CD4-positive, alpha-beta memory T cell (primary cell): Measurements from ENCODE around the gene CACNB1. TPM values are rescaled to one million over a fixed set of nuclear protein-coding genes. Genes with fewer than 3 reads are reported as not detected.
"Not testable (repeated sequence)": the region's sequence is repeated elsewhere in the genome, so short reads cannot be mapped to it uniquely, and the experiment has no call there.

Source experiments
- CTCF ChIA-PET: fragments of 350-600 bp; sonication (Branson Sonifier 250); formaldehyde crosslinking; loops from one replicate; lab custom pipeline; 2021; ENCODE audit warnings: inconsistent platforms; ENCODE audit not compliant: partially characterized antibody; lab: Charles Lee
- POLR2A ChIA-PET: fragments of 350-600 bp; sonication (Branson Sonifier 250); formaldehyde crosslinking; loops from one replicate; lab custom pipeline; 2021; ENCODE audit not compliant: partially characterized antibody; lab: Charles Lee
- DNase-seq, 5 donors: peaks; one replicate each; pipeline versions ENCODE4 v3.0.0 to v3.0.0-alpha.2; 2020 to 2022; ENCODE audit warnings: mixed read lengths in 1 of 5
- H3K27ac ChIP-seq: one replicate; pipeline ENCODE4 v1.7.0; 2013; ENCODE audit warnings: low read depth, low read length
- H3K27me3 ChIP-seq: 2 replicates; pipeline ENCODE4 v1.7.0; 2013; ENCODE audit warnings: mild to moderate bottlenecking, low read length, moderate library complexity; ENCODE audit not compliant: insufficient read depth
- H3K36me3 ChIP-seq: 2 replicates; pipeline ENCODE4 v1.7.0; 2013; ENCODE audit warnings: mild to moderate bottlenecking, low read length, moderate library complexity; ENCODE audit not compliant: insufficient read depth
- H3K4me1 ChIP-seq: 2 replicates; pipeline ENCODE4 v1.7.0; 2013; ENCODE audit warnings: mild to moderate bottlenecking, low read length, moderate library complexity; ENCODE audit not compliant: insufficient read depth
- H3K4me3 ChIP-seq, 2 donors: one replicate each; pipeline ENCODE4 v1.7.0; 2013; ENCODE audit warnings: low read length in 2 of 2, mild to moderate bottlenecking in 1 of 2
- H3K9me3 ChIP-seq, 2 donors: one replicate each; pipeline ENCODE4 v1.7.0; 2013; ENCODE audit warnings: low read length in 2 of 2, control low read depth in 1 of 2; ENCODE audit not compliant: control insufficient read depth in 1 of 2
- H3K27ac Mint-ChIP-seq, 7 donors: one replicate each; pipeline ENCODE4 v1.8.0; 2020 to 2021; ENCODE audit warnings: mixed read lengths in 7 of 7, mild to moderate bottlenecking in 6 of 7, inconsistent platforms in 3 of 7, moderate library complexity in 3 of 7
- H3K27me3 Mint-ChIP-seq, 2 donors: one replicate each; pipeline ENCODE4 v1.8.0; 2020 to 2021; ENCODE audit warnings: mixed read lengths in 2 of 2
- H3K36me3 Mint-ChIP-seq, 2 donors: one replicate each; pipeline ENCODE4 v1.8.0; 2020 to 2021; ENCODE audit warnings: mixed read lengths in 2 of 2, inconsistent platforms in 1 of 2, mild to moderate bottlenecking in 1 of 2
- H3K4me1 Mint-ChIP-seq, 4 donors: one replicate each; pipeline ENCODE4 v1.8.0; 2020 to 2021; ENCODE audit warnings: mixed read lengths in 4 of 4, mild to moderate bottlenecking in 1 of 4
- H3K4me3 Mint-ChIP-seq, 8 donors: one replicate each; pipeline ENCODE4 v1.8.0; 2020 to 2021; ENCODE audit warnings: mixed read lengths in 8 of 8, mild to moderate bottlenecking in 7 of 8, moderate library complexity in 6 of 8, inconsistent platforms in 3 of 8
- H3K9me3 Mint-ChIP-seq, 8 donors: one replicate each; pipeline ENCODE4 v1.8.0; 2020 to 2021; ENCODE audit warnings: mixed read lengths in 8 of 8, mild to moderate bottlenecking in 5 of 8, inconsistent platforms in 3 of 8, moderate library complexity in 1 of 8
- intact Hi-C: fragments of 100-400 bp; cut with micrococcal nuclease; formaldehyde crosslinking; loops from one replicate; pipeline ENCODE4 v1.15.1; 2023
- polyA plus RNA-seq, 2 donors: library from polyadenylated mRNA; unstranded; fragments of 300-500 nt; fragmentation: Illumina TruSeq; gene quantifications; one replicate each; pipeline ENCODE4 v1.2.3, GENCODE V29; 2021
- total RNA-seq, 2 experiments: library from RNA; stranded (reverse); gene quantifications; one replicate each; pipeline ENCODE4 v1.2.3, GENCODE V29; 2021

Gene CACNB1
- total and polyA plus RNA-seq, 4 experiments from 2014 or later: 0.20 to 25.7 (median 12.1) TPM

GRCh38 chr17:39169518-39169917, 28.0 kb downstream of the CACNB1 start:
- no peak overlapping the region for H3K27ac ChIP-seq
- POLR2A ChIA-PET: interaction anchor here (2.5 kb wide), 1 partner anchor 15 kb away, joined by 7 read pairs; no protein-coding TSS in a partner anchor
- intact Hi-C loops: no loop called here

GRCh38 chr17:39169101-39169500, 28.4 kb downstream of the CACNB1 start:
- peaks cover 0 to 2% (median 0%) of the 10 kb centered on the region in 8 donors for H3K9me3 Mint-ChIP-seq
- H3K36me3 Mint-ChIP-seq: no peaks in the 10 kb centered on the region
- H3K27me3 Mint-ChIP-seq: peaks cover 13 to 17% of the 10 kb centered on the region in 2 donors
- ChIA-PET CTCF (interaction anchor here (0.7 to 3.0 kb wide), 6 partner anchors 16 to 1712 kb away, joined by 3 to 22 read pairs (median 4); no protein-coding TSS in a partner anchor), POLR2A (interaction anchor here (2.5 kb wide), 1 partner anchor 15 kb away, joined by 7 read pairs; no protein-coding TSS in a partner anchor)
- H3K4me1 Mint-ChIP-seq: peaks cover 12 to 42% (median 25%) of the 10 kb centered on the region in 4 donors
- peaks cover 24% of the 10 kb centered on the region for H3K4me1 ChIP-seq
- intact Hi-C loops: no loop called here
- H3K4me3 ChIP-seq: no peak overlapping the region
- H3K4me3 Mint-ChIP-seq: no peak overlapping the region
- H3K27ac ChIP-seq: no peak overlapping the region
- H3K27me3 ChIP-seq: no peaks in the 10 kb centered on the region
- no peaks in the 10 kb centered on the region for H3K9me3 ChIP-seq
- H3K36me3 ChIP-seq: no peaks in the 10 kb centered on the region
- peak overlapping the region in 1 of 7 donors; percentile 37 for H3K27ac Mint-ChIP-seq
- no peak for DNase-seq

More at GRCh38 chr17:39169518-39169917, 28.0 kb downstream of the CACNB1 start:
- DNase-seq: no peak
- Mint-ChIP-seq H3K27ac (no peak overlapping the region), H3K36me3 (no peaks in the 10 kb centered on the region), H3K4me3 (no peak overlapping the region), H3K4me1 (peaks cover 11 to 39% (median 24%) of the 10 kb centered on the region in 4 donors), H3K9me3 (peaks cover 0 to 2% (median 0%) of the 10 kb centered on the region in 8 donors), H3K27me3 (peaks cover 13 to 16% of the 10 kb centered on the region in 2 donors)
- Histone ChIP-seq H3K4me1 (peaks cover 20% of the 10 kb centered on the region), H3K27me3 (no peaks in the 10 kb centered on the region), H3K9me3 (no peaks in the 10 kb centered on the region), H3K4me3 (no peak overlapping the region), H3K36me3 (no peaks in the 10 kb centered on the region)
- CTCF ChIA-PET: interaction anchor here (0.7 to 3.0 kb wide), 7 partner anchors 16 to 1713 kb away, joined by 3 to 22 read pairs (median 4); no protein-coding TSS in a partner anchor

DNA sequence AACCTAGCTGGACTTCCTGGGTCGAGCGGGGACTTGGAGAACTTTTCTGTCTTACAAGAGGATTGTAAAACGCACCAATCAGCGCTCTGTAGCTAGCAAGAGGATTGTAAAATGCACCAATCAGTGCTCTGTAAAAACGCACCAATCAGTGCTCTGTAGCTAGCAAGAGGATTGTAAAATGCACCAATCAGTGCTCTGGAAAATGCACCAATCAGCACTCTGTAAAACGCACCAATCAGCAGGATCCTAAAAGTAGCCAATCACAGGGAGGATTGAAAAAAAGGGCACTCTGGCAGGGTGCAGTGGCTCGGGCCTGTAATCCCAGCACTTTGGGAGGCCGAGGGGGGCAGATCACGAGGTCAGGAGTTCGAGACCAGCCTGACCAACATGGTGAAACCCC, 29.0 kb downstream of the CACNB1 start:
- H3K36me3 ChIP-seq, H3K9me3 ChIP-seq, H3K9me3 Mint-ChIP-seq, H3K36me3 Mint-ChIP-seq, DNase-seq, H3K4me3 ChIP-seq, H3K4me3 Mint-ChIP-seq, H3K27ac ChIP-seq, intact Hi-C loops, H3K27ac Mint-ChIP-seq, H3K27me3 ChIP-seq: not testable (repeated sequence)
- ChIA-PET POLR2A (interaction anchor here (2.5 kb wide), 1 partner anchor 14 kb away, joined by 7 read pairs; no protein-coding TSS in a partner anchor), CTCF (interaction anchor here (0.7 to 5.7 kb wide), 4 partner anchors 15 to 585 kb away, joined by 4 to 69 read pairs (median 14); no protein-coding TSS in a partner anchor)
- Mint-ChIP-seq H3K4me1 (peaks cover 12 to 39% (median 24%) of the 10 kb centered on the region in 4 donors), H3K27me3 (peaks cover 14 to 17% of the 10 kb centered on the region in 2 donors)
- peaks cover 24% of the 10 kb centered on the region for H3K4me1 ChIP-seq

DNA sequence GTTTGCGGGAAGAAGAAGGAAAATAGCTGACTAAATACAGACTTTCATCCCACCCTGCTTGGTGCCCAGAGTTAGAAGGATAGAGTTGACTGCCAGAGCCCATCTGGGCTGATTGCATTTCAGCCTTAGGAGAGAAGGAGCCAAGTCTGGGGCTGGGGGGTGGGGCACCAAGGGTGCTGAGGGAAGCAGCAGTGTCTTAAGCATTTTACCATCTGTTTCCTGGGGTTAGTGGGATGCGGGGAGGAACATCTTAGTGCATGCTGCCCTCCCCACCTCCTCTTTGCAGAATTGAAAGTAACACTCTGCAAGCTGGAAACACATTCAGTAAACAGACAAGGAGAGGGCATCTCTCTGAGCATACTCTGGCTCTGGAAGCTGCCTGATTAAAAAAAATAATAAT, 30.0 kb downstream of the CACNB1 start:
- Histone ChIP-seq H3K27me3 (no peaks in the 10 kb centered on the region), H3K4me1 (peaks cover 24% of the 10 kb centered on the region), H3K27ac (no peak overlapping the region), H3K4me3 (no peak overlapping the region), H3K36me3 (no peaks in the 10 kb centered on the region), H3K9me3 (no peaks in the 10 kb centered on the region)
- Mint-ChIP-seq H3K4me1 (peaks cover 12 to 35% (median 17%) of the 10 kb centered on the region in 4 donors), H3K36me3 (no peaks in the 10 kb centered on the region), H3K4me3 (peak overlapping the region in 3 of 8 donors; percentile 21 to 61 (median 40)), H3K27me3 (peaks cover 14 to 17% of the 10 kb centered on the region in 2 donors), H3K27ac (peak overlapping the region in 1 of 7 donors; percentile 10), H3K9me3 (peaks cover 0 to 2% (median 0%) of the 10 kb centered on the region in 8 donors)
- DNase-seq: no peak
- ChIA-PET POLR2A (interaction anchor here (2.5 kb wide), 1 partner anchor 13 kb away, joined by 7 read pairs; no protein-coding TSS in a partner anchor), CTCF (interaction anchor here (0.9 to 7.3 kb wide), 6 partner anchors 8 to 200 kb away, joined by 3 to 106 read pairs (median 33); partner anchors contain the start of gene FBXO47)
- intact Hi-C loops: no loop called here

DNA sequence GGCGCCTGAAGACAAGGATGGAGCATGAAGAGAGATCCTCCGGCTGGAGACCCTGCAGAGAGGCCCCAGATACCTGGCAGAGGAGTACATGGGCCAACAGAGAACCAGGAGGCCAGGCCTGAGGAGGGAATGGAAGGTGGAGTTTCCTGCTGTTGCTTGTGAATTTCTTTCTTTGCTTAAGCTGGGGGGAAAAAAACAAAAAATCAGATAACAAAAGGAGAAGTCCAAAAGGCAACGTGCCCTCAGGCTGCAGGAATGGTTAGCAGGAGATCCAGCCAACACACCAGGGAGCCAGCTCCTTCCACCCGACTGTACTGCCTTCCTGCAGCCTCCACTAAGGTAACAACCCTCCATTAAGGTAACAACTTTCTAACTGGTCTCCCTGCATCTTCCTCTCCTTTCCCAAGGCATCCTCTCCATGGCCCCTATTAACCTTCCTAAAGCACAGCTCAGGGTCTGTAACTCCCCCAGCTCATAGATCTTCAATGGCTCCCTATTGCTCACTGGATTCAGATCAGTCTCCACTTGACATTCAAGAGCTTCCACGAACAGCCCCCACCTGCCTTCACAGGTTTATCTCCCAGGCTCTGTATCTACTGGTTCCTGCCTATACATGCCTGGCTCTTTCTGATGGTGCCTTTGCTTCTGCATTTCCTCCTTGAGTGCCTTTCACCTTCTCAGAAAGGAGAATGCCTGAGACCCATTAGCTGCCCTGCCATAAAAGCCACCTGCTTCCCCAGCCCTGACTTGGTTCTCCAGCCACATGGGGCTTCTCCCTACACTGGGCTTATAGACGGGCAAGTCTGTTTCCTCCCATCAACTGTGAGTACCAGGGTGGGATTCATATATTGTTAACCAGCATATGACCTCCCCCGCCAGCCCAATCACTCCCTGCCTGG, 30.8 kb downstream of the CACNB1 start:
- no peaks in the 10 kb centered on the region for H3K36me3 ChIP-seq
- intact Hi-C loops: no loop called here
- H3K4me1 ChIP-seq: peaks cover 24% of the 10 kb centered on the region
- DNase-seq: no peak
- Mint-ChIP-seq H3K27ac (peak overlapping the region in 3 of 7 donors; percentile 10 to 78 (median 12)), H3K36me3 (no peaks in the 10 kb centered on the region), H3K4me3 (peak overlapping the region in 4 of 8 donors; percentile 38 to 72 (median 56)), H3K4me1 (peaks cover 8 to 29% (median 16%) of the 10 kb centered on the region in 4 donors), H3K9me3 (peaks cover 0 to 2% (median 0%) of the 10 kb centered on the region in 8 donors), H3K27me3 (peaks cover 14 to 17% of the 10 kb centered on the region in 2 donors)
- no peak overlapping the region for H3K4me3 ChIP-seq
- no peak overlapping the region for H3K27ac ChIP-seq
- ChIA-PET CTCF (interaction anchor here (0.7 to 7.3 kb wide), 7 partner anchors 9 to 200 kb away, joined by 3 to 106 read pairs (median 22); partner anchors contain the start of gene FBXO47), POLR2A (interaction anchor here (3.5 kb wide), 1 partner anchor 13 kb away, joined by 35 read pairs; no protein-coding TSS in a partner anchor)
- H3K9me3 ChIP-seq: no peaks in the 10 kb centered on the region
- H3K27me3 ChIP-seq: no peaks in the 10 kb centered on the region

- no peaks in the 10 kb centered on the region for H3K36me3 ChIP-seq
- Mint-ChIP-seq H3K27me3 (peaks cover 14 to 17% of the 10 kb centered on the region in 2 donors), H3K36me3 (no peaks in the 10 kb centered on the region), H3K4me3 (peak within 1 kb of the TSS; percentile 86 to 96 (median 90)), H3K9me3 (peaks cover 0 to 2% (median 0%) of the 10 kb centered on the region in 8 donors), H3K4me1 (peaks cover 8 to 29% (median 16%) of the 10 kb centered on the region in 4 donors), H3K27ac (peak within 1 kb of the TSS in 2 of 7 donors; percentile 12 to 78)
- H3K27ac ChIP-seq: peak within 1 kb of the TSS; percentile 28
- CTCF ChIA-PET: interaction anchor here (1.2 to 7.3 kb wide), 10 partner anchors 10 to 242 kb away, joined by 4 to 106 read pairs (median 26); partner anchors contain the start of gene PLXDC1
- H3K4me1 ChIP-seq: peaks cover 24% of the 10 kb centered on the region
- POLR2A ChIA-PET: interaction anchor here (0.6 to 3.5 kb wide), 3 partner anchors 9 to 34 kb away, joined by 3 to 35 read pairs (median 8); partner anchors contain the start of gene RPL19
- intact Hi-C loops: no loop called here
- H3K27me3 ChIP-seq: no peaks in the 10 kb centered on the region
- H3K4me3 ChIP-seq: peak within 1 kb of the TSS; percentile 61
- no peaks in the 10 kb centered on the region for H3K9me3 ChIP-seq
- no peak for DNase-seq
Observed at GRCh38 chr17:39165841-39166349, 31.6 kb downstream of the CACNB1 start, which contains the start of gene ARL5C. ARL5C (minus strand) TSS chr17:39166161; CDS start chr17:39165760, 401 bp downstream.
